ENCODE data around the gene RPP30. TPM values are rescaled to one million over a fixed set of nuclear protein-coding genes. Genes with fewer than 3 reads are reported as not detected.

Gene RPP30
- total and polyA plus RNA-seq, 2 of the 13 experiments (the other 11 are each of a cell fraction or from before 2014, with no cell fraction given): 27.1 to 65.0 TPM

DNA sequence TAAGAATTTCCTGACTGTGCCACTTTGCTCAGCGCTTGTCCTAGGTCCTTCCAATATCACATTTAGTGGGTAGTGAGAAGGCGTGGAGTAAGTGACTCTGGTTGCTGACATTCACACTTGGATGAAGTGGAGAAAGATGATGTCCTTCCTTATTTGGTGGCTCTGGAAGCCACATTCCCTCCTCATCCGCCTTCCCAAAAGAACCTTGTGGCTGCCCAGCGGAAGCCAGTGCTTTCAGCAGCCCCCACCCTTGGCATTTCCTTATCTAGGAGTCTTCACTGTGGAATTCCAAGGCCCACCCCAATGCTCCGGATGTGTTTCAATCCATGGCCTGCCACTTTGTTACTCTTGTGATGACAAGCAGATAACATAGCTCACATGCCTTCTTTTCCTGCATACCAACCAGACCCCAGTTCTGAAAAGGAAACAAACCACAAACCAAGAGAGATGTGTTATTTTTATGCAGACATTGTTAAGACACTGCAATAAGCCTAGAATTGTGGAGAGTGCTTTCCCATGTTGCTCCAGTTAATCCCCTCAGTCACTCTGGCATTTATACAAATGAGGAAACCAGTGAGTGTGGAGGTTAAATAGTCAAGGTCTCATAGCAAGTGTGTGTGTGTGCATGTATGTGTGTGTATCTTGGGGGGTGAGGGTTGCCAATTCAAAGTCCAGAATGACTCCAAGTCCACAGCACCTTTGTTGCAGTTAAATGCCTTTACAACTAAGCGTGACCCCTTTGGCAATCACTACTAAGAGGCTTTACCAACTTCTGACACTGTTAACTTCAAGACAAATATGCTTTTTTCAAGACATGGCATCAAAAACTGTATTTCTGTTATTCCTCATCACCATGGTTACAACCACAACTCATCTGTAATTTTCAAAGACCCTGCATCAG is 59.4 kb downstream of the RPP30 start (continued):
- no peak for TF ChIP-seq CSRNP2 (CRISPR knock-in tag; conservative IDR thresholded peaks at IDR 0.05; ENCODE audit: low read depth)
- no peak for TF ChIP-seq ARID2 (CRISPR knock-in tag; IDR thresholded peaks at IDR 0.05; ENCODE audit: borderline replicate concordance)
- no peak for TF ChIP-seq NFIB (CRISPR knock-in tag; IDR thresholded peaks at IDR 0.05; ENCODE audit: borderline replicate concordance)
- TF ChIP-seq, protein P1, sequence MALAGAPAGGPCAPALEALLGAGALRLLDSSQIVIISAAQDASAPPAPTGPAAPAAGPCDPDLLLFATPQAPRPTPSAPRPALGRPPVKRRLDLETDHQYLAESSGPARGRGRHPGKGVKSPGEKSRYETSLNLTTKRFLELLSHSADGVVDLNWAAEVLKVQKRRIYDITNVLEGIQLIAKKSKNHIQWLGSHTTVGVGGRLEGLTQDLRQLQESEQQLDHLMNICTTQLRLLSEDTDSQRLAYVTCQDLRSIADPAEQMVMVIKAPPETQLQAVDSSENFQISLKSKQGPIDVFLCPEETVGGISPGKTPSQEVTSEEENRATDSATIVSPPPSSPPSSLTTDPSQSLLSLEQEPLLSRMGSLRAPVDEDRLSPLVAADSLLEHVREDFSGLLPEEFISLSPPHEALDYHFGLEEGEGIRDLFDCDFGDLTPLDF (CRISPR knock-in tag; IDR thresholded peaks at IDR 0.05): no peak
- TF ChIP-seq POLR2AphosphoS5 (IDR thresholded peaks at IDR 0.05; ENCODE audit: low read depth, low read length): no peak
- TF ChIP-seq EHMT2 (IDR thresholded peaks at IDR 0.05; ENCODE audit: borderline replicate concordance, low read depth, low read length): peak; percentile 80; the same call in 1 of the 2 replicates
- TF ChIP-seq RAD21 (CRISPR knock-in tag; IDR thresholded peaks at IDR 0.05): no peak
- TF ChIP-seq SNAPC5 (CRISPR knock-in tag; IDR thresholded peaks at IDR 0.05; ENCODE audit: borderline replicate concordance): no peak
- TF ChIP-seq, protein P2, sequence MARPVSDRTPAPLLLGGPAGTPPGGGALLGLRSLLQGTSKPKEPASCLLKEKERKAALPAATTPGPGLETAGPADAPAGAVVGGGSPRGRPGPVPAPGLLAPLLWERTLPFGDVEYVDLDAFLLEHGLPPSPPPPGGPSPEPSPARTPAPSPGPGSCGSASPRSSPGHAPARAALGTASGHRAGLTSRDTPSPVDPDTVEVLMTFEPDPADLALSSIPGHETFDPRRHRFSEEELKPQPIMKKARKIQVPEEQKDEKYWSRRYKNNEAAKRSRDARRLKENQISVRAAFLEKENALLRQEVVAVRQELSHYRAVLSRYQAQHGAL (CRISPR knock-in tag; IDR thresholded peaks at IDR 0.05; ENCODE audit: not compliant biosample characterization): no peak
- no peak for TF ChIP-seq ZNF235 (CRISPR knock-in tag; IDR thresholded peaks at IDR 0.05; ENCODE audit: borderline replicate concordance)
- peak; percentile 45; the same call in 1 of the 2 replicates for TF ChIP-seq YEATS2 (CRISPR knock-in tag; IDR thresholded peaks at IDR 0.05; ENCODE audit: borderline replicate concordance)
- TF ChIP-seq, protein P3, sequence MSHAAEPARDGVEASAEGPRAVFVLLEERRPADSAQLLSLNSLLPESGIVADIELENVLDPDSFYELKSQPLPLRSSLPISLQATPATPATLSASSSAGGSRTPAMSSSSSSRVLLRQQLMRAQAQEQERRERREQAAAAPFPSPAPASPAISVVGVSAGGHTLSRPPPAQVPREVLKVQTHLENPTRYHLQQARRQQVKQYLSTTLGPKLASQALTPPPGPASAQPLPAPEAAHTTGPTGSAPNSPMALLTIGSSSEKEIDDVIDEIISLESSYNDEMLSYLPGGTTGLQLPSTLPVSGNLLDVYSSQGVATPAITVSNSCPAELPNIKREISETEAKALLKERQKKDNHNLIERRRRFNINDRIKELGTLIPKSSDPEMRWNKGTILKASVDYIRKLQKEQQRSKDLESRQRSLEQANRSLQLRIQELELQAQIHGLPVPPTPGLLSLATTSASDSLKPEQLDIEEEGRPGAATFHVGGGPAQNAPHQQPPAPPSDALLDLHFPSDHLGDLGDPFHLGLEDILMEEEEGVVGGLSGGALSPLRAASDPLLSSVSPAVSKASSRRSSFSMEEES (CRISPR knock-in tag; IDR thresholded peaks at IDR 0.05): peak; percentile 74
- TF ChIP-seq MED8 (CRISPR knock-in tag; IDR thresholded peaks at IDR 0.05; ENCODE audit: insufficient replicate concordance): peak; percentile 57
- TF ChIP-seq NR0B2 (CRISPR knock-in tag; IDR thresholded peaks at IDR 0.05): no peak
- TF ChIP-seq, protein P4, sequence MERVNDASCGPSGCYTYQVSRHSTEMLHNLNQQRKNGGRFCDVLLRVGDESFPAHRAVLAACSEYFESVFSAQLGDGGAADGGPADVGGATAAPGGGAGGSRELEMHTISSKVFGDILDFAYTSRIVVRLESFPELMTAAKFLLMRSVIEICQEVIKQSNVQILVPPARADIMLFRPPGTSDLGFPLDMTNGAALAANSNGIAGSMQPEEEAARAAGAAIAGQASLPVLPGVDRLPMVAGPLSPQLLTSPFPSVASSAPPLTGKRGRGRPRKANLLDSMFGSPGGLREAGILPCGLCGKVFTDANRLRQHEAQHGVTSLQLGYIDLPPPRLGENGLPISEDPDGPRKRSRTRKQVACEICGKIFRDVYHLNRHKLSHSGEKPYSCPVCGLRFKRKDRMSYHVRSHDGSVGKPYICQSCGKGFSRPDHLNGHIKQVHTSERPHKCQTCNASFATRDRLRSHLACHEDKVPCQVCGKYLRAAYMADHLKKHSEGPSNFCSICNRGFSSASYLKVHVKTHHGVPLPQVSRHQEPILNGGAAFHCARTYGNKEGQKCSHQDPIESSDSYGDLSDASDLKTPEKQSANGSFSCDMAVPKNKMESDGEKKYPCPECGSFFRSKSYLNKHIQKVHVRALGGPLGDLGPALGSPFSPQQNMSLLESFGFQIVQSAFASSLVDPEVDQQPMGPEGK (CRISPR knock-in tag; IDR thresholded peaks at IDR 0.05): peak; percentile 73
- no peak for TF ChIP-seq KMT2B (CRISPR knock-in tag; IDR thresholded peaks at IDR 0.05)
- no peak for TF ChIP-seq ATF7-NPFF (CRISPR knock-in tag; IDR thresholded peaks at IDR 0.05; ENCODE audit: low read depth)
- TF ChIP-seq ELF1 (CRISPR knock-in tag; IDR thresholded peaks at IDR 0.05): no peak
- TF ChIP-seq KLF9 (CRISPR knock-in tag; IDR thresholded peaks at IDR 0.05; ENCODE audit: low read depth): no peak
- TF ChIP-seq, protein P5, sequence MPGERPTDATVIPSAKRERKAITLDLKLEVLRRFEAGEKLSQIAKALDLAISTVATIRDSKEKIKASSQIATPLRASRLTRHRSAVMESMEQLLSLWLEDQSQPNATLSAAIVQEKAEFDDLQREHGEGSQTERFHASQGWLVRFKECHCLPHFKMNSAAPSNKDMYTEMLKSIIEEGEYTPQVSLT (CRISPR knock-in tag; IDR thresholded peaks at IDR 0.05; ENCODE audit: borderline replicate concordance, low read depth): no peak

All from HepG2 (cell line).